ENCODE data around the gene DYNLRB2. TPM values are rescaled to one million over a fixed set of nuclear protein-coding genes. Genes with fewer than 3 reads are reported as not detected.

DYNLRB2 gene
- total RNA-seq, 4 donors from 2014 or later, result not detected

DNA sequence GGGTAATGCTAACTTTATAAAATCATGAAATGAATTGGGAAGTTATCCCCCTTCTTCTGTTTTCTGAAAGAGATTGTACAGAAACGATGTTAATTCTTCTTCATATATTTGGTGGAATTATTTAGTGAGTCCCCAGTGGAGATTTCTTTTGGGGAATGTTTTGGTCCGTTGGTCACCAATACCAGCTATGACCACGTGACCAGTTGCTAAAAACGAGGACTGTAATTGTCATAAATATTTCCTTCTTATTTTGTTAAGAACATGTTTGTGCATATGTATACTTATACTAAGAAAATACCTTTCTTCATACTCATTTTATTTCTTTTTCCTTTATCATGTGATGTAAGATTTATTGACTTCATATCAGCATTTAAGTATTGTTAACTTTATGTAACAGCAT lies 10.3 kb upstream of the DYNLRB2 start:
- H3K4me1 ChIP-seq, result no peaks in the 10 kb centered on the region
- H3K9me3 ChIP-seq, result no peaks in the 10 kb centered on the region
- DNase-seq, result no peak
- no peak overlapping the region for H3K4me3 ChIP-seq
- no peaks in the 10 kb centered on the region for H3K36me3 ChIP-seq
- no peaks in the 10 kb centered on the region for H3K27me3 ChIP-seq
- TF ChIP-seq, protein P1, sequence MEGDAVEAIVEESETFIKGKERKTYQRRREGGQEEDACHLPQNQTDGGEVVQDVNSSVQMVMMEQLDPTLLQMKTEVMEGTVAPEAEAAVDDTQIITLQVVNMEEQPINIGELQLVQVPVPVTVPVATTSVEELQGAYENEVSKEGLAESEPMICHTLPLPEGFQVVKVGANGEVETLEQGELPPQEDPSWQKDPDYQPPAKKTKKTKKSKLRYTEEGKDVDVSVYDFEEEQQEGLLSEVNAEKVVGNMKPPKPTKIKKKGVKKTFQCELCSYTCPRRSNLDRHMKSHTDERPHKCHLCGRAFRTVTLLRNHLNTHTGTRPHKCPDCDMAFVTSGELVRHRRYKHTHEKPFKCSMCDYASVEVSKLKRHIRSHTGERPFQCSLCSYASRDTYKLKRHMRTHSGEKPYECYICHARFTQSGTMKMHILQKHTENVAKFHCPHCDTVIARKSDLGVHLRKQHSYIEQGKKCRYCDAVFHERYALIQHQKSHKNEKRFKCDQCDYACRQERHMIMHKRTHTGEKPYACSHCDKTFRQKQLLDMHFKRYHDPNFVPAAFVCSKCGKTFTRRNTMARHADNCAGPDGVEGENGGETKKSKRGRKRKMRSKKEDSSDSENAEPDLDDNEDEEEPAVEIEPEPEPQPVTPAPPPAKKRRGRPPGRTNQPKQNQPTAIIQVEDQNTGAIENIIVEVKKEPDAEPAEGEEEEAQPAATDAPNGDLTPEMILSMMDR (IDR thresholded peaks at IDR 0.05), result no peak
- TF ChIP-seq POLR2A (IDR thresholded peaks at IDR 0.05), result no peak
- H3K27ac ChIP-seq, result no peak overlapping the region

DNA sequence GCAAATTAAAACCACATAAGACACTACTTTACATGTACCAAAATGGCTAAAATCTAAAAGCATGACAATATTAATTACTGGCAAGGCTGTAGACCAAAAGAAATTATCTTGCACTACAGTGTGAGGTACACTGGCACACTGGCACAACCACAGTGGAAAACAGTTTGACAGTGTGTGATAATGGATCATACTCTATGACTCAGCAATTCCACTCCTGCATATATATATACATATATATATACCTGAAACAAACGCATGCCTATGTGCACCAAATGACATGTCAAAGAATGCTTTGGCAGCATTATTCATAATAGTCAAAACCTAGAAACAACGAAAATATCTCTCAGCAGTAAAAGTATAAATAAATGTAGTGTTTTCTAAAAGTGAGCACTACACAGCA lies 4.6 kb upstream of the DYNLRB2 start:
- no peak overlapping the region for H3K27ac ChIP-seq
- no peak for DNase-seq
- TF ChIP-seq, protein P1 (IDR thresholded peaks at IDR 0.05), result no peak
- TF ChIP-seq POLR2A (IDR thresholded peaks at IDR 0.05), result no peak
- no peaks in the 10 kb centered on the region for H3K9me3 ChIP-seq
- H3K4me3 ChIP-seq, result no peak overlapping the region
- H3K36me3 ChIP-seq, result no peaks in the 10 kb centered on the region
- H3K27me3 ChIP-seq, result no peaks in the 10 kb centered on the region
- H3K4me1 ChIP-seq, result no peaks in the 10 kb centered on the region

DNA sequence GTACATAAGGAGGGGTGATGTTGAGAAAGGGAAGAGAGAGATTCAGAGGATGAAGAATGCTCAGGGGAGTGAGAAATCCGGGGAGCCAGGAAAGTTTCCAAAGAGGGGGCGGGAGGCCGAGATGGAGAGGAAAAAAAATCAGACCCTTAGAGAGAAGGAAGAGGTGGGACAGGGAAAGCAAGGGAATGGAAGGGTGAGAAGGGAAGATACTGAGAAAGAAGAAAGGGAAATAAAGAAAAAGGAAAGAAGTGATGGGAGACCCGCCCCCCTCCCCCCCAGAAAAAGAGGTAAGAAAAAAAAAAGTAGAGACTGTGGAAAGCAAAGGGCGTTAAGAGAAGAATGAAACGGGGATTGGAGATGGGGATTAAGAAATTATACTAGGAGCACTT lies 507 bp downstream of the DYNLRB2 start:
- Histone ChIP-seq H3K9me3 (no peaks in the 10 kb centered on the region), H3K27me3 (no peaks in the 10 kb centered on the region), H3K27ac (peak overlapping the region in 2 of 4 donors; percentile 44 to 73), H3K4me3 (peak overlapping the region; percentile 55 to 68 (median 60)), H3K36me3 (no peaks in the 10 kb centered on the region), H3K4me1 (no peaks in the 10 kb centered on the region)
- no peak for TF ChIP-seq POLR2A (IDR thresholded peaks at IDR 0.05)
- TF ChIP-seq, protein P1 (IDR thresholded peaks at IDR 0.05), result no peak
- no peak for DNase-seq

DNA sequence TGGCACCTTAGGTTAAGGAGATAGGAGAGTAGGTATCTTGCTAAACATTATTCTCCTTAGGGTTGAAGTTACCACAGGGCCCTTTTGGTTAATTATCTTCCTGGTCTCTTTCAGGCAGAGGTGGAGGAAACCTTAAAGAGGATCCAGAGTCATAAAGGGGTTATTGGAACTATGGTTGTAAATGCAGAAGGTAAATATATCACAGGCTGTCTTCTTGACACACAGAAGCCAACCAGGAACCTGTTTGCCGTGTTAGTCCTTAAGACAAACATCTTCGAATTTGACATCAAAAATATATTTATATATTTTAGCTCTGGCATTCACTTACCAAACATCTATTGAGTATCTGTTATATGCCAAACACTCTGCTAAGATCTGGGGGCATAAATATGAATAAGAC lies 2.4 kb downstream of the DYNLRB2 start:
- DNase-seq, result no peak
- H3K27me3 ChIP-seq, result no peaks in the 10 kb centered on the region
- H3K9me3 ChIP-seq, result no peaks in the 10 kb centered on the region
- H3K36me3 ChIP-seq, result no peaks in the 10 kb centered on the region
- TF ChIP-seq, protein P1 (IDR thresholded peaks at IDR 0.05), result no peak
- TF ChIP-seq POLR2A (IDR thresholded peaks at IDR 0.05), result no peak
- H3K4me3 ChIP-seq, result no peak overlapping the region
- no peak overlapping the region for H3K27ac ChIP-seq
- H3K4me1 ChIP-seq, result no peaks in the 10 kb centered on the region

DNA sequence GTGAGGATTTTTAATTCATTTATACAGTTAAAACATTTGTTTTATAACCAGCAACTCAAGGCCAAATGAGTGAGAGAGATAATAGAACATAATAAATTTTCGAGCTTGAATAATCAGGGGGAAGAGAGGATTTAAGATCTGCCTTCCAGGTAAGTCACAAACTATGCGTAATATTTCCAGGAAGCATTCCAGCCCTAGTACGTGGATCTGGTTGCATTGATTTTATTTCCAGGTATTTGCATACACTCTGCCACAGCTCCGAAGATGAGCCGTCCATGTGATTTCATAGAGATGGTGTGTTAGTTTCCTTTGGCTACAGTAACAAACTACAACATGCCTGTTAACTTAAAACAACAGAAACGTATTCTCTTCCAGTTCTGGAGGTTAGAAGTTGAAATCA lies 3.5 kb downstream of the DYNLRB2 start:
- Histone ChIP-seq H3K4me3 (no peak overlapping the region), H3K4me1 (no peaks in the 10 kb centered on the region), H3K27me3 (no peaks in the 10 kb centered on the region), H3K36me3 (no peaks in the 10 kb centered on the region), H3K27ac (no peak overlapping the region), H3K9me3 (no peaks in the 10 kb centered on the region)
- TF ChIP-seq, protein P1 (IDR thresholded peaks at IDR 0.05), result no peak
- no peak for TF ChIP-seq POLR2A (IDR thresholded peaks at IDR 0.05)
- no peak for DNase-seq

DNA sequence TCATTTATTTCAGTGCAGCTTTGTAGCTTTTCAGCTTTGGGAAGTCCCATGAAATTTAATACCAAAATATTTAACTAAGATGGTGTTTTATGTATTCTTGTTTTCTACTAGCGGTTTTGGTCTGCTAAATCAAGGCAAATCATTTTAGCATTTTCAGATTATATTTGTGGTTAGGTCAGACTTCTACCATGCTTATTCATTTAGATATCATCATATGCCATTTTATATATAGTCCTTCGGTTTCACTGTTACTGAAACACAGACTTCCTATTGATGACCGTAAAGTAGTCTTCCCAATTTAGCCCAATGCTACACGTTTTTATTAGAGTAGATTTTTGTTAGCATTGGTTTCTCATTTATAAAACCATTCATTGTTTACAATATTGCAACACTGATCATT lies 5.5 kb downstream of the DYNLRB2 start:
- H3K4me3 ChIP-seq, result no peak overlapping the region

More for the DNA sequence above, 5.5 kb downstream of the DYNLRB2 start:
- TF ChIP-seq, protein P1 (IDR thresholded peaks at IDR 0.05), result no peak
- TF ChIP-seq POLR2A (IDR thresholded peaks at IDR 0.05), result no peak
- no peak for DNase-seq
- Histone ChIP-seq H3K27ac (no peak overlapping the region), H3K9me3 (no peaks in the 10 kb centered on the region), H3K4me1 (no peaks in the 10 kb centered on the region), H3K27me3 (no peaks in the 10 kb centered on the region), H3K36me3 (no peaks in the 10 kb centered on the region)
